Measurements from ENCODE around the gene RGP1.

DNA sequence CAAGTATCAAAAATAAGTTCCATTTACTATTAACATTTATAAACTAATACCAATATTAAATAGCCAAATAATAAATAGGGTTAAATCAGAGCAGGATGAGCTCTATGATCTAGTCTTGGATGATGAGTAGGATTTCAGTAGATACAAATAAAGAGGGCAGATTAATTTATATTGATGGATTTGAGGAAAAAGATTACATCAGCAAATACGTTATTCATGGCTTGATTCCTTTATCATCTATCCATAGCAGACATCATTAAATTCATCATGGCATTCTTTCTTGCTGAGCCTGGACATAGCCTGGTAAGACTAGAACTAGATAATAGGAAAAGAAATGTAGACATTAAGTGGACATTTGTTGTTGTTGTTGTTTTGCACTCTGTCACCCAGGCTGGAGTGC lies 18.4 kb downstream of the RGP1 start:
- TF ChIP-seq, protein P1, sequence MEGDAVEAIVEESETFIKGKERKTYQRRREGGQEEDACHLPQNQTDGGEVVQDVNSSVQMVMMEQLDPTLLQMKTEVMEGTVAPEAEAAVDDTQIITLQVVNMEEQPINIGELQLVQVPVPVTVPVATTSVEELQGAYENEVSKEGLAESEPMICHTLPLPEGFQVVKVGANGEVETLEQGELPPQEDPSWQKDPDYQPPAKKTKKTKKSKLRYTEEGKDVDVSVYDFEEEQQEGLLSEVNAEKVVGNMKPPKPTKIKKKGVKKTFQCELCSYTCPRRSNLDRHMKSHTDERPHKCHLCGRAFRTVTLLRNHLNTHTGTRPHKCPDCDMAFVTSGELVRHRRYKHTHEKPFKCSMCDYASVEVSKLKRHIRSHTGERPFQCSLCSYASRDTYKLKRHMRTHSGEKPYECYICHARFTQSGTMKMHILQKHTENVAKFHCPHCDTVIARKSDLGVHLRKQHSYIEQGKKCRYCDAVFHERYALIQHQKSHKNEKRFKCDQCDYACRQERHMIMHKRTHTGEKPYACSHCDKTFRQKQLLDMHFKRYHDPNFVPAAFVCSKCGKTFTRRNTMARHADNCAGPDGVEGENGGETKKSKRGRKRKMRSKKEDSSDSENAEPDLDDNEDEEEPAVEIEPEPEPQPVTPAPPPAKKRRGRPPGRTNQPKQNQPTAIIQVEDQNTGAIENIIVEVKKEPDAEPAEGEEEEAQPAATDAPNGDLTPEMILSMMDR (IDR thresholded peaks at IDR 0.05; ENCODE audit: low read depth, low read length, poor library complexity, severe bottlenecking) = no peak
- no peak for TF ChIP-seq EZH2phosphoT487 (IDR thresholded peaks at IDR 0.05; ENCODE audit: borderline replicate concordance, low read length)

Data from DOHH2 (cell line).